Bronchial epithelial cell (primary cell): ENCODE measurements around the gene CLEC4F. TPM values are rescaled to one million over a fixed set of nuclear protein-coding genes. Genes with fewer than 3 reads are reported as not detected.

Experiments used
- DNase-seq: peaks from one replicate; pipeline ENCODE4 v3.0.0-alpha.2; 2010; ENCODE audit warnings: low read depth
- FAIRE-seq: peaks from 2 replicates; lab custom pipeline; 2011; peaks lifted over from hg19 to GRCh38; lab: Jason Lieb, UNC
- H3K27me3 ChIP-seq: 2 replicates; pipeline ENCODE4 v1.5.1; 2011; ENCODE audit warnings: low read length; ENCODE audit not compliant: control insufficient read depth, insufficient read depth
- H3K36me3 ChIP-seq: 2 replicates; pipeline ENCODE4 v1.5.1; 2011; ENCODE audit warnings: low read length; ENCODE audit not compliant: control insufficient read depth, insufficient read depth
- H3K4me3 ChIP-seq: 2 replicates; pipeline ENCODE4 v1.5.1; 2011; ENCODE audit warnings: mild to moderate bottlenecking, low read depth, low read length, control low read depth
- total RNA-seq: library from RNA; depleted of rRNA; stranded (reverse); fragments of >200 nt; gene quantifications from 2 replicates; pipeline ENCODE4 v1.2.1, GENCODE V29; 2014
- TF ChIP-seq, protein P1 (sequence below): IDR thresholded peaks from 2 replicates; pipeline ENCODE4 v1.5.1; 2011; ENCODE audit warnings: mild to moderate bottlenecking, moderate library complexity, low read length, control low read depth, inconsistent platforms; ENCODE audit not compliant: insufficient read depth, severe bottlenecking

The CLEC4F gene
- total RNA-seq, 1 donor from 2014 or later: not detected

DNA sequence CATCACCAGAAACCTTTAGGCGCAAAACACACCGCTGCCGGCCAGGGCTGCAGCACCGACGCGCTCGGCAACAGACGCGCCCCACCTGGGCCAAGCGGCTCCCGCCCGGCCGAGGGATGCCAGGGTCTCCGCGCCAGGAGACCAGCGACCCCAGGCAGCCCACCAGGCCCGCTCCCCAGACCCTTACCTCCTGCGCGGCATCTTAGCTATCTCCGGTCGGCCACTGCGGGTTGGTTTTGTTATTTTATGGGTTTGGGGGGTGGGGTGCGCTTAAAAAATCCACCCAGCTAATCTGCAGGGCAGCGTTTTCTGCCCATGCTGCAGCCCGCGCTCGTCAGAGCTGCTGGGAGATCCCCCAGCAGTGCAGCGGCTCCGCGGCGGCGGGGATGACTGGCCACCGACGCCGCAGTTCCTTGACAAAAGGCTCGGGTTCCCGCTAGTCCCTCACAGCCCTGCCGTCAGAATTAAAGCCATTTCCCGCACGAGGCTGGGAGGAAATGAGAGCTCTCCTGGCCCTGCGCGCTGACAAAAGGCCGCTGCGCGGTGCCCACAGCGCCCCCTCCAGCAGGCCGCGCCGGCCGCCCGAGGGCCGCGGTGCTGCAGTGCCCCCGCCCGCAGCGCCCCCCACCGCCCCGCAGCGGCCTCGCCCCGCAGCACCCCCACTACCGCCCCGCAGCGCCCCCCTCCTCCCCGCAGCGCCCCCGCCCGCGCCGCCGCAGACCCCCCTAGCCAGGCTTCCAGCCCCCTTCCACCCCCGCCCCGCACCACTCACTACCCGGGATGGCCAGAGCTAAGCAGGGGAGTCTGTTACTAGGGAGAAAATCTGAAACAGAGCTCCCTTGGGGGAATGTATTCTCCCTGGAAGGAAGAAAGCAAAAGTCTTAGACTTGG, 52.5 kb downstream of the CLEC4F start, which contains the start of gene ADD2:
ADD2 (minus strand) TSS at position 502 of the 891 bp plus-strand sequence. CDS start 61,792 bp downstream, outside the sequence.
- Histone ChIP-seq H3K27me3 (peaks cover 32% of the 10 kb centered on the region), H3K36me3 (no peaks in the 10 kb centered on the region), H3K4me3 (no peak within 1 kb of the TSS)
- TF ChIP-seq, protein P1, sequence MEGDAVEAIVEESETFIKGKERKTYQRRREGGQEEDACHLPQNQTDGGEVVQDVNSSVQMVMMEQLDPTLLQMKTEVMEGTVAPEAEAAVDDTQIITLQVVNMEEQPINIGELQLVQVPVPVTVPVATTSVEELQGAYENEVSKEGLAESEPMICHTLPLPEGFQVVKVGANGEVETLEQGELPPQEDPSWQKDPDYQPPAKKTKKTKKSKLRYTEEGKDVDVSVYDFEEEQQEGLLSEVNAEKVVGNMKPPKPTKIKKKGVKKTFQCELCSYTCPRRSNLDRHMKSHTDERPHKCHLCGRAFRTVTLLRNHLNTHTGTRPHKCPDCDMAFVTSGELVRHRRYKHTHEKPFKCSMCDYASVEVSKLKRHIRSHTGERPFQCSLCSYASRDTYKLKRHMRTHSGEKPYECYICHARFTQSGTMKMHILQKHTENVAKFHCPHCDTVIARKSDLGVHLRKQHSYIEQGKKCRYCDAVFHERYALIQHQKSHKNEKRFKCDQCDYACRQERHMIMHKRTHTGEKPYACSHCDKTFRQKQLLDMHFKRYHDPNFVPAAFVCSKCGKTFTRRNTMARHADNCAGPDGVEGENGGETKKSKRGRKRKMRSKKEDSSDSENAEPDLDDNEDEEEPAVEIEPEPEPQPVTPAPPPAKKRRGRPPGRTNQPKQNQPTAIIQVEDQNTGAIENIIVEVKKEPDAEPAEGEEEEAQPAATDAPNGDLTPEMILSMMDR: peak; percentile 35
- FAIRE-seq: no peak
- DNase-seq: no peak

DNA sequence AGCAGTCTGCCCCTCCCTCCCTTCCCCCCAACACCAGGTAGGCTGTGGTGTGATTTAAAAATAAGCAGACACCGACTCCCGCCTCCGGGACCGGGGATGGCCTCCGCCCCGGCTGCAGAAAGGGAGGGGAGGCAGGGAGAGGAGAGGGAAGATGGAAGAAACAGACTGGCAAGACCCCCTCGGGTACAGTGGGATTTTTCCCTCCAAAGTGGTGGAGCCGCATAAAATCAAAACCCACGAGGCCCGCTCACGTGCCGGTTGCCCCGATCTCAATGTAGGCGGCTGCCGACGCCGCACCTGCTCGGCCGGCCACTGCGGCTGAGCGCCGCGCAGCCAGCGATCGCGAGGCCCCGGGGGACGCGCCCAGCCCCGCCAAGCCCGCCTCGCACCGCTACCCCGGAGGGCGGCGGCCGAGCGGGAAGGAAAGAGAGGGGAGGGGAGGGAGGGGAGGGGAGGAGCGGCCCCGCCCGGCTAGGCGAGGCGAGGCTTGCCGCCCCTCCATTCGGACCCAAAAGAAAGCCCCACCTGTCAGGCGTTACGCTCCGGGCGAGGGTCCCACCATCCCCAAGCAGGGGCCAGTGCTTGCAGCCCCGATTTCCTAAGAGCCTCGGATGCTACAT, 53.2 kb downstream of the CLEC4F start:
- no peak for FAIRE-seq
- DNase-seq: no peak
- peaks cover 32% of the 10 kb centered on the region for H3K27me3 ChIP-seq
- no peak overlapping the region for H3K4me3 ChIP-seq
- TF ChIP-seq, protein P1: no peak
- no peaks in the 10 kb centered on the region for H3K36me3 ChIP-seq

DNA sequence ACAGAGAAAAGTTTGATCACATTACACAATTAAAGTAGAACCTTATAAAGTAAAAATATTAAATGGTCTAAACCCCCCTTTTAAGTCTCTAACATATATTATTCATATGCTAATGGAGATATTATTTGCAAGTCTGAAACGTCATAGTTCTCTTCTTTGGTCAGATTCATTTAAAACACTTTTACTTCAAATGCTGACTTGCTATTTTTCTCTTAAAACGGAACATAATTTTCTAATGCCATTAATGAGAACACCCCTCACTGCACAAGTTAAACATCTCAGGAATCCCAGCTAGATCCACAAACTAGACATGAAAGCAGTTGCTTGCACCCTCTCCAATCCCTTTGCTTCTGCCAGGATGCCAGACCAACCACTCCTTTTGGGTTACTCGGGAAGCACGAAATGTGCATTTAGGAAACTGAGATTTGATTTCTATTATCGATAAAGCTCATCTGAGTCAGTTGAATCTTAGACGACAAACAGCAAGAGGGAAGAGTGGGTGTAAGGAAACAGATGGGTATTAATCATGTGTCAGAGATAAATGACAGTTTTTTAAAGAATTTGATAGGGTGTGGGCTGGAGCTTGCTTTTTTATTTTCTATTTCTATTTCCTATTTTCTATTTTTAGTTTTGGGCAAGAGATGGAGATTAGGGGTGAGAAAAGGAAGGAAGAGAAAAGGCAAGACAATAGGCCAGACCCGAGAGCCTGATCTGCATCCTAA, 53.9 kb downstream of the CLEC4F start:
- TF ChIP-seq, protein P1: no peak
- DNase-seq: no peak
- H3K36me3 ChIP-seq: no peaks in the 10 kb centered on the region
- peaks cover 32% of the 10 kb centered on the region for H3K27me3 ChIP-seq
- FAIRE-seq: no peak
- no peak overlapping the region for H3K4me3 ChIP-seq

DNA sequence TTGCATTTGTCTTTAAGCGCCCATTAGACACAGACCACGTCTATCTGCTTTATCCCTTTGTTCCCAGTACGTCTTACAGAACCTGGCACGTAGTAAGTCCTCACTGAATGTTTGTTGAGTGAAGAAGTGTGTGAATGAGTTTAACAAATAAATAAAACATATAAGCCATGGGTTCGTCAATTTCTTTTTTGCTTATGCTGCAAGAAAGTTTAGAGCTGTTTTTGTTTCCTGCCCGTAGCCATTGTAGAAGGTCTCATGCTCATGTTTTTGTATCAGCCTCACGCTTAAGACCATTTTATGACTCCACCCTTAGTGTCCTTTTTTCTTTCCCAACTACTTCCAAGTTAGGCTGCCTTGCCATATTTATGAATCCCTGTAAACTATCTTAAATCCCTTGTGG, 54.9 kb downstream of the CLEC4F start:
- TF ChIP-seq, protein P1: no peak
- no peak for FAIRE-seq
- H3K27me3 ChIP-seq: peaks cover 31% of the 10 kb centered on the region

DNA sequence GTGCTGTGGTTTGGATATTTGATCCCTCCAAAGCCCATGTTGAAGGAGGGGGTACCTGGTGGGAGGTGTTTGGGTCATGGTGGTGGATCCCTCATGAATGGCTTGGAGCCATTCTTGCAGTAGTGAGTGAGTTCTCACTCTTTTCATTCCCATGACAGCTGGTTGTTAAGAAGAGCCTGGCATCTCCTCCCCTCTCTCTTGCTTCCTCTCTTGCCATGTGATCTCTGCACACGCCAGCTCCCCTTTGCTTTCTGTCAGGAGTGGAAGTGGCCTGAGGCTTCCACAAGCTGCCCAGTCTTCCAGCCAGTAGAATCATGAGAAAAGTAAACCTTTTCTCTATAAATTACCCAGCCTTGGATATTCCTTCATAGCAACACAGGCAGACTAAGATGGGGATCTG, 61.0 kb downstream of the CLEC4F start:
- DNase-seq (no peak), FAIRE-seq (no peak)
- H3K4me3 ChIP-seq: no peak overlapping the region
- no peaks in the 10 kb centered on the region for H3K36me3 ChIP-seq
- TF ChIP-seq, protein P1: no peak
- H3K27me3 ChIP-seq: peaks cover 3% of the 10 kb centered on the region

More for the DNA sequence above, 54.9 kb downstream of the CLEC4F start:
- Histone ChIP-seq H3K36me3 (no peaks in the 10 kb centered on the region), H3K4me3 (no peak overlapping the region)
- no peak for DNase-seq

Other genes starting within 250 kb of the CLEC4F start
- gene ADD2, start 52.4 kb downstream of the CLEC4F start, total RNA-seq: not detected in 2 replicates
- not detected in 2 replicates for gene FIGLA, start 30.0 kb downstream of the CLEC4F start, total RNA-seq
- gene CD207, start 15.2 kb upstream of the CLEC4F start, total RNA-seq: not detected in 2 replicates
- 0.13 TPM in 1 of 2 replicates, not detected in the other for gene VAX2, start 80.0 kb upstream of the CLEC4F start, total RNA-seq
- 0.64 TPM in 1 of 2 replicates, not detected in the other for gene ATP6V1B1, start 115.3 kb upstream of the CLEC4F start, total RNA-seq
- gene ANKRD53, start 158.0 kb upstream of the CLEC4F start, total RNA-seq: not detected in 2 replicates
- gene TEX261, start 174.3 kb upstream of the CLEC4F start, total RNA-seq: 11.1 and 14.1 TPM in 2 replicates
- gene NAGK, start 248.0 kb upstream of the CLEC4F start, total RNA-seq: 31.3 and 75.0 TPM in 2 replicates